ENCODE data around the gene CERS1.

GRCh38 chr19:18848878-18849661 is 46.9 kb downstream of the CERS1 start:
- TF ChIP-seq, protein P1, sequence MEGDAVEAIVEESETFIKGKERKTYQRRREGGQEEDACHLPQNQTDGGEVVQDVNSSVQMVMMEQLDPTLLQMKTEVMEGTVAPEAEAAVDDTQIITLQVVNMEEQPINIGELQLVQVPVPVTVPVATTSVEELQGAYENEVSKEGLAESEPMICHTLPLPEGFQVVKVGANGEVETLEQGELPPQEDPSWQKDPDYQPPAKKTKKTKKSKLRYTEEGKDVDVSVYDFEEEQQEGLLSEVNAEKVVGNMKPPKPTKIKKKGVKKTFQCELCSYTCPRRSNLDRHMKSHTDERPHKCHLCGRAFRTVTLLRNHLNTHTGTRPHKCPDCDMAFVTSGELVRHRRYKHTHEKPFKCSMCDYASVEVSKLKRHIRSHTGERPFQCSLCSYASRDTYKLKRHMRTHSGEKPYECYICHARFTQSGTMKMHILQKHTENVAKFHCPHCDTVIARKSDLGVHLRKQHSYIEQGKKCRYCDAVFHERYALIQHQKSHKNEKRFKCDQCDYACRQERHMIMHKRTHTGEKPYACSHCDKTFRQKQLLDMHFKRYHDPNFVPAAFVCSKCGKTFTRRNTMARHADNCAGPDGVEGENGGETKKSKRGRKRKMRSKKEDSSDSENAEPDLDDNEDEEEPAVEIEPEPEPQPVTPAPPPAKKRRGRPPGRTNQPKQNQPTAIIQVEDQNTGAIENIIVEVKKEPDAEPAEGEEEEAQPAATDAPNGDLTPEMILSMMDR (IDR thresholded peaks at IDR 0.05; ENCODE audit: low read length), result no peak
- TF ChIP-seq EZH2 (IDR thresholded peaks at IDR 0.05; ENCODE audit: borderline replicate concordance, low read length), result no peak

Data from OCI-LY1 (cell line).